HG02852 (cell line): Measurements from ENCODE around the gene UBL3.

Experiments
- ATAC-seq: cut with Tn5 transposase; IDR thresholded peaks from one replicate; pipeline ENCODE4 v1.9.1; 2021; ENCODE audit warnings: mild to moderate bottlenecking, moderate library complexity; ENCODE audit not compliant: unreplicated experiment

UBL3 gene

GRCh38 chr13:29716493-29716892, 133.9 kb downstream of the UBL3 start:
- ATAC-seq = no peak
